ENCODE results near the gene GDF7. TPM values are rescaled to one million over a fixed set of nuclear protein-coding genes. Genes with fewer than 3 reads are reported as not detected.

Gene GDF7
- total and polyA plus RNA-seq, 12 donors: 0.10 to 1.2 (median 0.58) TPM

- intact Hi-C loops (cut with DNase I): no loop called here
- H3K9me3 ChIP-seq: peaks cover 0 to 8% (median 0%) of the 10 kb centered on the region in 11 donors
- no peak for TF ChIP-seq CTCF (IDR thresholded peaks at IDR 0.05)
- no peak for DNase-seq
- no peak overlapping the region for H3K27ac ChIP-seq
- H3K36me3 ChIP-seq: peaks cover 0 to 5% (median 0%) of the 10 kb centered on the region in 9 donors
- no peaks in the 10 kb centered on the region for H3K27me3 ChIP-seq
- WGBS, 2 donors: 95% methylated on average over 2 of the region's 2 CpGs
- H3K4me1 ChIP-seq: peaks cover 0 to 13% (median 7%) of the 10 kb centered on the region in 9 donors
- ATAC-seq: no peak
- no peak overlapping the region for H3K4me3 ChIP-seq
Measured at GRCh38 chr2:20725782-20726181, 58.8 kb downstream of the GDF7 start.

GRCh38 chr2:20726913-20727312 is 60.0 kb downstream of the GDF7 start:
- H3K27ac ChIP-seq: no peak overlapping the region
- 97 to 100% methylated on average over 5 of the region's 5 CpGs for WGBS, 2 donors
- H3K4me1 ChIP-seq: peaks cover 0 to 13% (median 7%) of the 10 kb centered on the region in 9 donors
- peaks cover 0 to 1% (median 0%) of the 10 kb centered on the region in 11 donors for H3K9me3 ChIP-seq
- H3K4me3 ChIP-seq: no peak overlapping the region
- H3K36me3 ChIP-seq: peaks cover 0 to 5% (median 0%) of the 10 kb centered on the region in 9 donors
- H3K27me3 ChIP-seq: no peaks in the 10 kb centered on the region
- ATAC-seq (no peak), DNase-seq (no peak)
- intact Hi-C loops (cut with DNase I): no loop called here
- no peak for TF ChIP-seq CTCF (IDR thresholded peaks at IDR 0.05)

GRCh38 chr2:20728114-20728758 is 61.3 kb downstream of the GDF7 start:
- Histone ChIP-seq H3K4me1 (peaks cover 0 to 13% (median 7%) of the 10 kb centered on the region in 9 donors), H3K9me3 (no peaks in the 10 kb centered on the region), H3K27me3 (no peaks in the 10 kb centered on the region), H3K27ac (no peak overlapping the region), H3K36me3 (peaks cover 0 to 5% (median 0%) of the 10 kb centered on the region in 9 donors), H3K4me3 (no peak overlapping the region)
- intact Hi-C loops (cut with DNase I): no loop called here
- no peak for TF ChIP-seq CTCF (IDR thresholded peaks at IDR 0.05)
- no peak for DNase-seq
- WGBS, 2 donors: 47 to 48% methylated on average over 4 of the region's 4 CpGs
- ATAC-seq: peak in 5 of 8 donors; percentile 18 to 55 (median 48)

Other genes with a start within 250 kb of the GDF7 start
- 100 to 1,000 TPM; 105 to 313 (median 157) TPM for gene RHOB, start 220.1 kb upstream of the GDF7 start, total RNA-seq
- gene RHOB, start 220.1 kb upstream of the GDF7 start, polyA plus RNA-seq: 100 to 1,000 TPM; 151 to 337 TPM
- 10 to 100 TPM; 11.3 to 26.3 (median 16.1) TPM for gene HS1BP3, start 16.0 kb upstream of the GDF7 start, total RNA-seq
- 10 to 100 TPM; 16.8 to 24.6 TPM for gene HS1BP3, start 16.0 kb upstream of the GDF7 start, polyA plus RNA-seq
- gene LDAH, start 156.0 kb downstream of the GDF7 start, total RNA-seq: 10 to 100 TPM in 1 of 10 donors, 1 to 10 TPM in 9; 4.6 to 11.3 (median 6.3) TPM
- gene LDAH, start 156.0 kb downstream of the GDF7 start, polyA plus RNA-seq: 1 to 10 TPM; 1.5 to 4.1 TPM